ENCODE measurements around the gene RCHY1.

The RCHY1 gene

DNA sequence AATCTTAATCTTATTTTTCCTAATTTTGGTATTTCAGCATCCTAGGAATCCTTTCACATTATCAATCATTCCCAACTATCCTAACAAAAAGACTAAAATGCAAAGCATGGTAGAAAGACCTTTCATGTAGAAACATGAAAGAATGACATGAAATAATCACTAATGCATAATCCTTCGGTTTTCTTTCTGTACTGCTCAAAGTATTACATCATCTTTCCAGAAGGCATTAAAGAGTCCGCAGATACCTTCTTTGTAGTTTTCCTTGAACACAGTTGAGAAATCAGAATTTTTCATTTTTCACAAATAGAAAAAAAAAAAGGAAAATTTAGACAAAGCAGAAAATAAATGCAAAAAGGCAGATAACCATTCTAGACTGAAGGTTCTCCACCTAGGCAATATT lies 11.5 kb downstream of the RCHY1 start:
- no peak for TF ChIP-seq CTCF (IDR thresholded peaks at IDR 0.05; ENCODE audit: unreplicated experiment in 3 of 3)
- Mint-ChIP-seq H3K27ac (no peak overlapping the region), H3K27me3 (ENCODE audit: low read depth) (no peaks in the 10 kb centered on the region), H3K4me1 (no peaks in the 10 kb centered on the region), H3K9me3 (peaks cover 23% of the 10 kb centered on the region), H3K36me3 (ENCODE audit: low read depth) (peaks cover 79% of the 10 kb centered on the region), H3K4me3 (no peak overlapping the region)

- peaks cover 73% of the 10 kb centered on the region for H3K36me3 Mint-ChIP-seq (ENCODE audit: low read depth)
- H3K27me3 Mint-ChIP-seq (ENCODE audit: low read depth) = no peaks in the 10 kb centered on the region
- H3K9me3 Mint-ChIP-seq = peaks cover 24% of the 10 kb centered on the region
- TF ChIP-seq CTCF (IDR thresholded peaks at IDR 0.05; ENCODE audit: unreplicated experiment in 3 of 3) = no peak
- H3K27ac Mint-ChIP-seq = no peak overlapping the region
- H3K4me3 Mint-ChIP-seq = no peak overlapping the region
- H3K4me1 Mint-ChIP-seq = no peaks in the 10 kb centered on the region
Observed at GRCh38 chr4:75499900-75500299, 14.3 kb downstream of the RCHY1 start.

DNA sequence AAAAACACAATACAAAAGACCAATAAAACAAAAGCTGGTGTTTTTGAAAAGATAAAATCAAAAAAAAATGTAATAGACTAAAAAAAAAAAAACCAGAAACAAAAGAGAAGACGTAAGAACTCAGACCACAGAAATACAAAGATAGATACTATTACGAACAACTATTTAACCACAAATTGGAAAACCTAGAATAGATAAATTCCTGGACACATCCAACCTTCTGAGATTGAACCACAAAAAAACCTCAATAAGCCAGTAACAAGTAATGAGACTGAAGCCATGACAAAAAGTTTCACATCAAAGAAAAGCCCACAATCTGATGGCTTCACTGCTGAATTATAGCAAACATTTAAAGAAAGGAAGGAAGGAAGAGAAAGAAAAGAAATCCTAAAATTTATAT lies 16.2 kb downstream of the RCHY1 start:
- H3K27me3 Mint-ChIP-seq (ENCODE audit: low read depth) = no peaks in the 10 kb centered on the region
- H3K36me3 Mint-ChIP-seq (ENCODE audit: low read depth) = peaks cover 65% of the 10 kb centered on the region
- no peaks in the 10 kb centered on the region for H3K4me1 Mint-ChIP-seq
- H3K4me3 Mint-ChIP-seq = no peak overlapping the region
- no peak for TF ChIP-seq CTCF (IDR thresholded peaks at IDR 0.05; ENCODE audit: unreplicated experiment in 3 of 3)
- H3K27ac Mint-ChIP-seq = no peak overlapping the region
- peaks cover 24% of the 10 kb centered on the region for H3K9me3 Mint-ChIP-seq

- Mint-ChIP-seq H3K27ac (no peak overlapping the region), H3K4me3 (no peak overlapping the region), H3K36me3 (ENCODE audit: low read depth) (peaks cover 63% of the 10 kb centered on the region), H3K4me1 (no peaks in the 10 kb centered on the region), H3K27me3 (ENCODE audit: low read depth) (no peaks in the 10 kb centered on the region), H3K9me3 (peaks cover 24% of the 10 kb centered on the region)
- TF ChIP-seq CTCF (IDR thresholded peaks at IDR 0.05; ENCODE audit: unreplicated experiment in 3 of 3) = no peak
Observed at GRCh38 chr4:75497133-75497532, 17.1 kb downstream of the RCHY1 start.

- no peak overlapping the region for H3K4me3 Mint-ChIP-seq
- TF ChIP-seq CTCF (IDR thresholded peaks at IDR 0.05; ENCODE audit: unreplicated experiment in 3 of 3) = no peak
- no peak overlapping the region for H3K27ac Mint-ChIP-seq
- no peaks in the 10 kb centered on the region for H3K4me1 Mint-ChIP-seq
- peaks cover 24% of the 10 kb centered on the region for H3K9me3 Mint-ChIP-seq
- no peaks in the 10 kb centered on the region for H3K27me3 Mint-ChIP-seq (ENCODE audit: low read depth)
- peaks cover 66% of the 10 kb centered on the region for H3K36me3 Mint-ChIP-seq (ENCODE audit: low read depth)
Observed at GRCh38 chr4:75496406-75496805, 17.8 kb downstream of the RCHY1 start.

DNA sequence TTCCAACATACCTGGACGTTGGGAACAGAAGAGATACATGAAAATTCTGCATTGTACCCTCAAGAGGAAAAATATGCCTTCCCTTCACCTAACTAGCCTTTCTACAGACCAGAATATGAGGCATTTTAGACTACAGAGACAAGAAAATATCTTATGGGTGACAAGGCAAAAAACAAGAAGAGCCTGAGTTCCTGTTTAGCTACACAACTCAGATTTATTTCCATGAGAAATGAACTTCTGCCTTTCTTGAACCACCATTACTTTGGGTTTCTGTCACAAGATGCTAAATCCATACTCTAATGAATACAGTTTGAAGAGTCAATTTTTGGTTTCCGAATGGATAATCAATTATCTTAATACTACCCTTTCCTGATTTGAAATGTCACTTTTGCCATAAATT lies 18.7 kb downstream of the RCHY1 start:
- no peak overlapping the region for H3K27ac Mint-ChIP-seq
- H3K9me3 Mint-ChIP-seq = peaks cover 23% of the 10 kb centered on the region
- peaks cover 66% of the 10 kb centered on the region for H3K36me3 Mint-ChIP-seq (ENCODE audit: low read depth)
- H3K4me3 Mint-ChIP-seq = no peak overlapping the region
- H3K4me1 Mint-ChIP-seq = no peaks in the 10 kb centered on the region
- TF ChIP-seq CTCF (IDR thresholded peaks at IDR 0.05; ENCODE audit: unreplicated experiment in 3 of 3) = no peak
- H3K27me3 Mint-ChIP-seq (ENCODE audit: low read depth) = no peaks in the 10 kb centered on the region

All from nephron (organoid).